A549 (cell line): ENCODE measurements around the gene ZBTB20. TPM values are rescaled to one million over a fixed set of nuclear protein-coding genes. Genes with fewer than 3 reads are reported as not detected.

Experiments
- ATAC-seq, 2 experiments: fragments of 200-7000 bp in 1 of 2; fragments of >200 bp in 1 of 2; cut with Nextera tagmentation in 1 of 2; cut with Tn5 transposase in 1 of 2; 3 replicates each; pipeline versions ENCODE4 v1.8.0 to v1.9.1; 2018 to 2020; ENCODE audit warnings: mild to moderate bottlenecking in 1 of 2, moderate library complexity in 1 of 2
- CTCF ChIA-PET: fragments of 300-600 bp; sonication (Branson Sonifier 250); formaldehyde crosslinking; extraction: SDS; loops from one replicate; lab custom pipeline; 2021; ENCODE audit warnings: antibody characterized with exemption, inconsistent platforms; lab: Yijun Ruan, JAX
- POLR2A ChIA-PET: fragments of 350-600 bp; formaldehyde crosslinking; extraction: SDS; loops from one replicate; lab custom pipeline; 2021; ENCODE audit warnings: antibody characterized with exemption, inconsistent platforms; lab: Yijun Ruan, JAX
- DNase-seq, 2 experiments: peaks; one replicate each; pipeline versions ENCODE4 v3.0.0 to v3.0.0-alpha.2; 2011 to 2016; ENCODE audit warnings: low read depth in 1 of 2, low spot score in 1 of 2
- FAIRE-seq: peaks from 2 replicates; lab custom pipeline; 2011; peaks lifted over from hg19 to GRCh38; lab: Jason Lieb, UNC
- H3K27ac ChIP-seq, 2 experiments: fragments of >200 bp; sonication (Bioruptor Twin); formaldehyde crosslinking; 3 replicates each; pipeline ENCODE4 v1.5.1; 2016 to 2017
- H3K4me1 ChIP-seq: fragments of >200 bp; sonication (Bioruptor Twin); formaldehyde crosslinking; 3 replicates; pipeline ENCODE4 v1.6.1; 2016
- H3K4me2 ChIP-seq: fragments of >200 bp; sonication (Bioruptor Twin); formaldehyde crosslinking; 3 replicates; pipeline ENCODE4 v1.6.1; 2016
- H3K4me3 ChIP-seq: fragments of >200 bp; sonication (Bioruptor Twin); formaldehyde crosslinking; 3 replicates; pipeline ENCODE4 v1.5.1; 2016
- H3K9me3 ChIP-seq: fragments of >200 bp; sonication (Bioruptor Twin); formaldehyde crosslinking; 3 replicates; pipeline ENCODE4 v1.6.1; 2016
- ATOH8 ChIP-seq: fragments of 250-450 bp; sonication (Bioruptor Pico); IDR thresholded peaks from 2 replicates; pipeline ENCODE4 v1.5.0; 2020; ENCODE audit warnings: low read depth, mild to moderate bottlenecking, moderate library complexity
- BCL3 ChIP-seq: fragments of >200 bp; sonication (Bioruptor Twin); formaldehyde crosslinking; IDR thresholded peaks from 3 replicates; pipeline ENCODE4 v1.6.1; 2016
- CBX2 ChIP-seq: fragments of 200-600 bp; sonication (generic); IDR thresholded peaks from 2 replicates; pipeline ENCODE4 v1.6.1; 2016; ENCODE audit warnings: low read depth, mild to moderate bottlenecking, borderline replicate concordance
- CHD2 ChIP-seq: fragments of 150-350 bp; IDR thresholded peaks from 2 replicates; pipeline ENCODE4 v1.6.1; 2014; ENCODE audit warnings: low read length; ENCODE audit not compliant: partially characterized antibody
- EHMT2 ChIP-seq: fragments of 200-600 bp; sonication (generic); IDR thresholded peaks from 2 replicates; pipeline ENCODE4 v1.6.1; 2016; ENCODE audit warnings: antibody characterized with exemption, low read depth, mild to moderate bottlenecking, moderate library complexity
- EP300 ChIP-seq, 2 experiments: fragments of >200 bp; sonication (Bioruptor Twin); formaldehyde crosslinking; IDR thresholded peaks; 2 replicates in 1 of 2; 3 replicates in 1 of 2; pipeline ENCODE4 v1.6.1; 2016 to 2017
- FOSB ChIP-seq: fragments of 250-450 bp; sonication (Bioruptor Pico); IDR thresholded peaks from 2 replicates; pipeline ENCODE4 v1.5.0; 2020; ENCODE audit warnings: mild to moderate bottlenecking, moderate library complexity
- GATA3 ChIP-seq: IDR thresholded peaks from 2 replicates; pipeline ENCODE4 v1.6.1; 2012; ENCODE audit warnings: borderline replicate concordance
- HMGXB4 ChIP-seq: fragments of 250-450 bp; sonication (Bioruptor Pico); IDR thresholded peaks from 2 replicates; pipeline ENCODE4 v1.5.0; 2021; ENCODE audit warnings: mild to moderate bottlenecking, moderate library complexity, borderline replicate concordance
- HOXA7 ChIP-seq: fragments of 250-450 bp; sonication (Bioruptor Pico); IDR thresholded peaks from 2 replicates; pipeline ENCODE4 v1.5.0; 2020; ENCODE audit warnings: mild to moderate bottlenecking, moderate library complexity
- HOXB13 ChIP-seq: fragments of 250-450 bp; sonication (Bioruptor Pico); IDR thresholded peaks from 2 replicates; pipeline ENCODE4 v1.5.0; 2020; ENCODE audit warnings: low read depth, mild to moderate bottlenecking, moderate library complexity
- JUN ChIP-seq, 2 experiments: fragments of >200 bp; sonication (Bioruptor Twin); formaldehyde crosslinking; IDR thresholded peaks; 2 replicates in 1 of 2; 3 replicates in 1 of 2; pipeline ENCODE4 v1.6.1; 2016 to 2017
- JUNB ChIP-seq: fragments of >200 bp; sonication (Bioruptor Twin); formaldehyde crosslinking; IDR thresholded peaks from 2 replicates; pipeline ENCODE4 v1.6.1; 2016
- KDM5A ChIP-seq: fragments of 200-600 bp; sonication (generic); IDR thresholded peaks from 2 replicates; pipeline ENCODE4 v1.6.1; 2016; ENCODE audit warnings: antibody characterized with exemption, mild to moderate bottlenecking
- MAFK ChIP-seq: fragments of 450-650 bp; IDR thresholded peaks from 2 replicates; pipeline ENCODE4 v1.6.1; 2014; ENCODE audit not compliant: partially characterized antibody
- MAX ChIP-seq: IDR thresholded peaks from 2 replicates; pipeline ENCODE4 v1.6.1; 2012
- NFE2L2 ChIP-seq: fragments of 150-350 bp; conservative IDR thresholded peaks from 2 replicates; pipeline ENCODE4 v1.6.1; 2014; ENCODE audit warnings: low read length
- NPAS2 ChIP-seq: fragments of 250-450 bp; sonication (Bioruptor Pico); IDR thresholded peaks from 2 replicates; pipeline ENCODE4 v1.8.0; 2022; ENCODE audit warnings: mild to moderate bottlenecking, moderate library complexity, borderline replicate concordance
- RARB ChIP-seq: fragments of 250-450 bp; sonication (Bioruptor Pico); IDR thresholded peaks from 2 replicates; pipeline ENCODE4 v1.8.0; 2021; ENCODE audit warnings: mild to moderate bottlenecking, moderate library complexity
- RCOR1 ChIP-seq: fragments of 150-350 bp; IDR thresholded peaks from 2 replicates; pipeline ENCODE4 v1.6.1; 2014; ENCODE audit warnings: antibody characterized with exemption, low read length, low read depth
- RFX5 ChIP-seq: fragments of 450-650 bp; IDR thresholded peaks from 2 replicates; pipeline ENCODE4 v1.7.1; 2014; ENCODE audit warnings: antibody characterized with exemption, mild to moderate bottlenecking, moderate library complexity
- SREBF2 ChIP-seq: fragments of 450-650 bp; IDR thresholded peaks from 2 replicates; pipeline ENCODE4 v1.6.1; 2014; ENCODE audit warnings: mild to moderate bottlenecking, moderate library complexity
- TFCP2L1 ChIP-seq: fragments of 250-450 bp; sonication (Bioruptor Pico); IDR thresholded peaks from 2 replicates; pipeline ENCODE4 v1.5.0; 2021; ENCODE audit warnings: mild to moderate bottlenecking
- TP53 ChIP-seq: fragments of 250-450 bp; sonication (Bioruptor Pico); IDR thresholded peaks from 2 replicates; pipeline ENCODE4 v1.5.0; 2021; ENCODE audit warnings: mild to moderate bottlenecking, moderate library complexity
- ZC3H11A ChIP-seq: fragments of 450-650 bp; IDR thresholded peaks from 2 replicates; pipeline ENCODE4 v1.6.1; 2014; ENCODE audit warnings: antibody characterized with exemption, mild to moderate bottlenecking
- ZFP36 ChIP-seq: fragments of 450-650 bp; IDR thresholded peaks from 2 replicates; pipeline ENCODE4 v1.6.1; 2014; ENCODE audit warnings: borderline replicate concordance; ENCODE audit not compliant: partially characterized antibody
- ZNF302 ChIP-seq: fragments of 250-450 bp; sonication (Bioruptor Pico); IDR thresholded peaks from 2 replicates; pipeline ENCODE4 v1.9.0; 2021; ENCODE audit warnings: inconsistent platforms, mild to moderate bottlenecking, moderate library complexity
- WGBS: methylation state at CpG from one replicate; pipeline ENCODE4 v1.1.6; 2017; ENCODE audit errors: missing lambda C conversion rate; 5-methylcytosine and 5-hydroxymethylcytosine counted together
- polyA plus RNA-seq, 4 experiments: library from polyadenylated mRNA; depleted of rRNA in 3 of 4; stranded (reverse); fragments of >200 nt; fragmentation: RNase III in 1 of 4; extraction: RNeasy Plus Mini Kit Qiagen cat#74134 plus additional on column Dnase treatment in 1 of 4; gene quantifications; 2 replicates in 3 of 4; 3 replicates in 1 of 4; pipeline ENCODE4 v1.2.3, GENCODE V29; 2011 to 2017

ZBTB20 gene
- polyA plus RNA-seq, 2 of the 4 experiments (the other 2 are of a cell fraction) = 0.85 to 5.0 TPM

GRCh38 chr3:114572364-114573062, 574.6 kb downstream of the ZBTB20 start:
- 82% methylated on average over 3 of the region's 3 CpGs for whole genome bisulfite sequencing
- no peak overlapping the region for H3K27ac ChIP-seq
- H3K4me2 ChIP-seq = no peak overlapping the region
- no peak for ATAC-seq
- CTCF ChIA-PET = interaction anchor here (1.6 kb wide), 1 partner anchor 21 kb away, joined by 4 read pairs; no protein-coding TSS in a partner anchor
- TF ChIP-seq ATOH8 = no peak
- no peak for TF ChIP-seq GATA3
- no peak for TF ChIP-seq JUN (IDR thresholded peaks at IDR 0.05)
- no peak for TF ChIP-seq RCOR1
- TF ChIP-seq, all 56 proteins: peak for 0
- H3K9me3 ChIP-seq = no peaks in the 10 kb centered on the region
- FAIRE-seq (peak; percentile 70), DNase-seq (no peak)
- POLR2A ChIA-PET = no interaction called here
- H3K4me1 ChIP-seq = no peaks in the 10 kb centered on the region
- no peak overlapping the region for H3K4me3 ChIP-seq

GRCh38 chr3:114571363-114571762, 575.7 kb downstream of the ZBTB20 start:
- POLR2A ChIA-PET = no interaction called here
- FAIRE-seq (no peak), ATAC-seq (no peak), DNase-seq (no peak)
- no peak overlapping the region for H3K27ac ChIP-seq
- no peak overlapping the region for H3K4me3 ChIP-seq
- H3K9me3 ChIP-seq = no peaks in the 10 kb centered on the region
- no peak overlapping the region for H3K4me2 ChIP-seq
- CTCF ChIA-PET = interaction anchor here (1.1 to 1.6 kb wide), 2 partner anchors 20 to 26 kb away, joined by 3 to 4 read pairs; no protein-coding TSS in a partner anchor
- H3K4me1 ChIP-seq = no peaks in the 10 kb centered on the region
- no peak for TF ChIP-seq GATA3
- TF ChIP-seq FOSB (CRISPR knock-in tag) = no peak
- TF ChIP-seq ZFP36 = no peak
- no peak for TF ChIP-seq SREBF2
- TF ChIP-seq CBX2 = no peak
- no peak for TF ChIP-seq MAFK
- no peak for TF ChIP-seq RARB
- no peak for TF ChIP-seq MAX
- TF ChIP-seq TP53 = no peak
- TF ChIP-seq KDM5A = no peak
- TF ChIP-seq EP300 (IDR thresholded peaks at IDR 0.05) = no peak
- WGBS = 91% methylated on average over 3 of the region's 3 CpGs

- 79% methylated on average over 2 of the region's 2 CpGs for WGBS
- TF ChIP-seq RFX5 (no peak), EHMT2 (peak; percentile 27; the same call in 1 of the 2 replicates)
- Histone ChIP-seq H3K4me3 (no peak overlapping the region), H3K9me3 (no peaks in the 10 kb centered on the region), H3K4me2 (no peak overlapping the region), H3K4me1 (no peaks in the 10 kb centered on the region), H3K27ac (no peak overlapping the region)
- ATAC-seq = no peak
- CTCF ChIA-PET = no interaction called here
- no peak for DNase-seq
- POLR2A ChIA-PET = no interaction called here
- peak; percentile 68 for FAIRE-seq
Observed at GRCh38 chr3:114569186-114569585, 577.9 kb downstream of the ZBTB20 start.

GRCh38 chr3:114567771-114568170, 579.3 kb downstream of the ZBTB20 start:
- H3K4me3 ChIP-seq = no peak overlapping the region
- no peaks in the 10 kb centered on the region for H3K9me3 ChIP-seq
- H3K4me2 ChIP-seq = no peak overlapping the region
- no peak overlapping the region for H3K27ac ChIP-seq
- no peak for DNase-seq
- no peak for FAIRE-seq
- ChIA-PET POLR2A (no interaction called here), CTCF (interaction anchor here (1.5 kb wide), 1 partner anchor 18 kb away, joined by 3 read pairs; no protein-coding TSS in a partner anchor)
- ATAC-seq = no peak
- no peaks in the 10 kb centered on the region for H3K4me1 ChIP-seq
- WGBS = 98% methylated on average over 2 of the region's 2 CpGs
- TF ChIP-seq ZC3H11A (no peak), SREBF2 (no peak), JUNB (no peak), RFX5 (no peak), HMGXB4 (CRISPR knock-in tag) (no peak), ZNF302 (CRISPR knock-in tag) (no peak), ATOH8 (no peak), HOXB13 (no peak), NPAS2 (no peak), NFE2L2 (no peak), EP300 (IDR thresholded peaks at IDR 0.05) (no peak), CHD2 (no peak), EHMT2 (no peak), GATA3 (no peak), BCL3 (no peak), TFCP2L1 (CRISPR knock-in tag) (no peak), HOXA7 (CRISPR knock-in tag) (no peak)
